ENCODE data around the gene PROC.

GRCh38 chr2:127378720-127379119 lies 39.5 kb upstream of the PROC start:
- TF ChIP-seq ZNF274 (IDR thresholded peaks at IDR 0.05; ENCODE audit: low read depth, low read length) (no peak), YY1 (IDR thresholded peaks at IDR 0.05; ENCODE audit: insufficient read depth, insufficient read length) (no peak), SUZ12 (IDR thresholded peaks at IDR 0.05; ENCODE audit: extremely low read depth, insufficient read depth, insufficient read length) (no peak)

All from NT2/D1 (cell line).